K562 treated with DMSO at 1 percent for 4 hours (cell line): Measurements from ENCODE around the gene PSME3IP1. TPM values are rescaled to one million over a fixed set of nuclear protein-coding genes. Genes with fewer than 3 reads are reported as not detected.

Source experiments
- total RNA-seq: library from RNA; unstranded; fragments of 300-600 nt; gene quantifications from 2 replicates; pipeline ENCODE4 v1.2.3, GENCODE V29; 2022; ENCODE audit not compliant: insufficient read depth

PSME3IP1 gene, protein sequence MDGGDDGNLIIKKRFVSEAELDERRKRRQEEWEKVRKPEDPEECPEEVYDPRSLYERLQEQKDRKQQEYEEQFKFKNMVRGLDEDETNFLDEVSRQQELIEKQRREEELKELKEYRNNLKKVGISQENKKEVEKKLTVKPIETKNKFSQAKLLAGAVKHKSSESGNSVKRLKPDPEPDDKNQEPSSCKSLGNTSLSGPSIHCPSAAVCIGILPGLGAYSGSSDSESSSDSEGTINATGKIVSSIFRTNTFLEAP
- total RNA-seq: 59.2 and 65.6 TPM in 2 replicates

DNA sequence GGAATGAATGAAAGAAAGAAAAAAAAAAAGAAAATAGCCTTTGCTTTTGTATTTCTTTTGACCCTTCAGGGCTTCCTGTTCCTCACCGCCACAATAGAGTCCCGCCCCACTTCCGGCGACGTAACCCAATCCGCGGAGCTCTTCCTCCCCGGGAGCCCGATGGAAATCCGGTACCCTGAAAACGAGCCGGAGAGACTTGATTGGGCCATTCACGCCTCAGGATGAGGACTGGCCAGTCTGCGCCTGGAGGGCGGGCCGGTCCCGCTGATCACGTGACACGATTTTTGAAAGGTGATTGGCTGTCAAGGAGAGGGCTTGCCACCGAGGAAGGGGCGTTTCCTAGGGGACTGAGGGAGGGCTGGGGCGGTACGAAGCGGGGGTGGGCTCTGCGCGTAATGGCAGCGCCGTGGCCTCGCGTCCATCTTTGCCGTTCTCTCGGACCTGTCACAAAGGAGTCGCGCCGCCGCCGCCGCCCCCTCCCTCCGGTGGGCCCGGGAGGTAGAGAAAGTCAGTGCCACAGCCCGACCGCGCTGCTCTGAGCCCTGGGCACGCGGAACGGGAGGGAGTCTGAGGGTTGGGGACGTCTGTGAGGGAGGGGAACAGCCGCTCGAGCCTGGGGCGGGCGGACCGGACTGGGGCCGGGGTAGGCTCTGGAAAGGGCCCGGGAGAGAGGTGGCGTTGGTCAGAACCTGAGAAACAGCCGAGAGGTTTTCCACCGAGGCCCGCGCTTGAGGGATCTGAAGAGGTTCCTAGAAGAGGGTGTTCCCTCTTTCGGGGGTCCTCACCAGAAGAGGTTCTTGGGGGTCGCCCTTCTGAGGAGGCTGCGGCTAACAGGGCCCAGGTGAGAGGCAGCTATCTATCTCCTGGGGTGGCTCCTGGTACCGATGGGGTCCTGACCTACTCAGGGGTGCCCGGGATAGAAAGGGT is at the start of gene PSME3IP1, which contains the start of gene RSPRY1:
PSME3IP1 (minus strand) TSS at position 95 of the 927 bp plus-strand sequence. CDS start 12,185 bp downstream, outside the sequence.
RSPRY1 (plus strand) TSS at position 385 of the 927 bp plus-strand sequence. CDS start 18,330 bp downstream, outside the sequence.

Other genes with a start within 250 kb of the PSME3IP1 start
- gene CETP, start 224.1 kb downstream of the PSME3IP1 start, total RNA-seq: not detected in 2 replicates
- gene NLRC5, start 196.5 kb downstream of the PSME3IP1 start, total RNA-seq: not detected in 2 replicates
- 20.9 and 22.7 TPM in 2 replicates for gene CPNE2, start 93.5 kb downstream of the PSME3IP1 start, total RNA-seq
- 17.1 and 21.5 TPM in 2 replicates for gene RSPRY1, start 290 bp upstream of the PSME3IP1 start, total RNA-seq
- 29.1 and 41.6 TPM in 2 replicates for gene ARL2BP, start 59.2 kb upstream of the PSME3IP1 start, total RNA-seq
- 1.1 and 1.3 TPM in 2 replicates for gene PLLP, start 98.6 kb upstream of the PSME3IP1 start, total RNA-seq
- gene CCL22, start 172.7 kb upstream of the PSME3IP1 start, total RNA-seq: not detected in 2 replicates
- gene CX3CL1, start 186.5 kb upstream of the PSME3IP1 start, total RNA-seq: not detected in 2 replicates
- not detected in 2 replicates for gene CCL17, start 218.7 kb upstream of the PSME3IP1 start, total RNA-seq